Midbrain (tissue), 1 donor: Measurements from ENCODE around the gene KRT3.
"Not testable (repeated sequence)": the region's sequence is repeated elsewhere in the genome, so short reads cannot be mapped to it uniquely, and the experiment has no call there.

Experiments
- DNase-seq: peaks from one replicate; lab custom pipeline; 2025; lab: John Stamatoyannopoulos, UW

KRT3 gene

DNA sequence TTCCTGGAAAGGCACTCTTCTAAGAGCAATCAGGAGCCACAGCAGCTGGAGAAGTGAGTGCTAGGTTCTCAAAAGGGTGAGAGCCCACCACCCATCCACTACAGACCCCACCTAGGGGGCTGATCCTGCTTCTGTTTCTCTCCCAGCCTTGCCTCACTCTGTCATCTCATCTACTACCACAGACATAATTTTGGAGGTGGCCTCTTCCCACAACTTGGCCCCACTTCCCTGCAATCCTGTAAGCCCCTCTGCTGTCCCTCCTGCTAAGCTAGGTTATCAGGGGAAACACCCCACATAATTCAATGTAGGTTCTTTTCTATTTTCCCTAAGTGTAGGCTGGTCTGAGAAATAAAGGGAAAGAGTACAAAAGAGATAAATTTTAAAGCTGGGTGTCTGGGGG lies 35.3 kb downstream of the KRT3 start:
- DNase-seq, result no peak

- DNase-seq, result no peak
Measured at GRCh38 chr12:52759695-52760094, 36.2 kb downstream of the KRT3 start.

DNA sequence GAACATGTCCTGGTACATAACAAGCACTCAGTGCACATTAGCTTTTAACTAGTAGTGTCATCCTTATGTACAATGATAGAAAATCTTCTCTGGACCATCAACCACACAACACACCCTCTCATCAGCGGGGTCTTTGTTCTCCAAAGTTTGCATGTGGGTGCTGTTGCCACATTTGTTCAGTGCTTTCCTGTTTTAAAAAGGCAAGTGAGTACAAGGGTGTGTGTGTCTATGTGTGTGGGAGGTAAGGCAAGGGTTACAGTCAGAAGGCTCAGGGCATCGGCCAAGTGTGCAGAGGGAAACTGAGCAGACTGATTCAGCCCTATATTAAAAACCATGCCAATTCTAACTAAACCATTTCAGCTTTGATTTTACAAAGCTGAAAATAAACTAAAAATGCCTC lies 36.7 kb downstream of the KRT3 start:
- DNase-seq, result no peak

DNA sequence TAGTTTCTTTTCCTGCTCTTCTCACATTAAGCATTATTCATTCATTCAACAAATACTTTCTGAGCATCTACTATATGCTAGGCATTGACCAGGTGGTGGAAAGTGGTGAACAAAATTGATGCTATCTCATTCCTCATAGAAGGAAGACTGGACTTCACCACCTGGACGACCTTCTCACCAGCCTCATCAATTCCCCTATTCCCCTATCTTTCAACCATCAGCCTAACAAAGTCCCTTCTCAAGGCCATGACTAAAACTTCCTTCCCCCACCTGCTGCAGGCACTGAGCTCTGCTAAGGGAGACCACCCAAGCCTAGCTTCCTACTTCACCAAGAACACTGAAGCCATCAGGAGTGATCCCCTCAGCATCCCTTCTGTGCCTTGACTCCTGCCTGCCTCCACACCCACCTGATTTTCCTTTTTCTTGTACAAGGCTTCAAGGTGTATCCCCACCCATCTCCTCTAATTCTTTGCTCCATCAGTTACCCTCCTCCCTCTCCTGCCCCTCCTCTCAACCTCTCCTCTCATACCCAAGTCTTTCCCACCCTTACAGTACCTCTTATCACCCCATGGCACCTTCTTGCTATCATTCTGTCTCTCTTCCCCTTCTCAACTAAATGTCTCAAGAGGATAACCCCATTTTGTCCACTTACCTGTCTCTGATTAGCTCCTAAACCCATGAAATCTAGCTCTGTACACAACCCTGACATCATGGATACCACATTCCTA lies 38.3 kb downstream of the KRT3 start:
- DNase-seq, result no peak

GRCh38 chr12:52756281-52756960 lies 39.5 kb downstream of the KRT3 start:
- no peak for DNase-seq

- no peak for DNase-seq
Measured at GRCh38 chr12:52755533-52755932, 40.4 kb downstream of the KRT3 start.

- no peak for DNase-seq
Measured at GRCh38 chr12:52754135-52754534, 41.8 kb downstream of the KRT3 start.

- DNase-seq, result no peak
Measured at GRCh38 chr12:52753283-52753682, 42.6 kb downstream of the KRT3 start.

DNA sequence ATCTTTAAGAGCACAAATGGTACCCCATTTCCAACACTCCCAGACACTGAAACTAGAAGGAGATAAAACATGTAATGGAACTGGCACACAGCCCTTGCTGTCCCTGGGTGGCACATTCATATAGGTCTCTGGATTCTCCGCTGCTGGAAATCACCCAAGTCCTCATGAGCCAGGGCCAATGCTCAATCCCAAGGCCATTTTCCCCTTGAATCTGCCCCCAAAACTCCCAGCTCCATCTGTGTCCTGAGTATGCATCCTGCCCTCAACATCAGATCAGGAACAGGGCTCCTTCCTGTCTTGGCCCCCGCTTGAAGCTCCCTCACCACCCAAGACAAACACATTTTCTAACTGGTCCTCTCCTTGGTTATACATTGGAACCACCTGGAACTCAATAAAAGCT lies 43.4 kb downstream of the KRT3 start:
- DNase-seq, result no peak

- DNase-seq, result no peak
Measured at GRCh38 chr12:52751795-52752194, 44.1 kb downstream of the KRT3 start.

GRCh38 chr12:52750532-52750931 lies 45.4 kb downstream of the KRT3 start:
- not testable (repeated sequence) for DNase-seq

GRCh38 chr12:52749827-52750226 lies 46.1 kb downstream of the KRT3 start:
- DNase-seq, result no peak

DNA sequence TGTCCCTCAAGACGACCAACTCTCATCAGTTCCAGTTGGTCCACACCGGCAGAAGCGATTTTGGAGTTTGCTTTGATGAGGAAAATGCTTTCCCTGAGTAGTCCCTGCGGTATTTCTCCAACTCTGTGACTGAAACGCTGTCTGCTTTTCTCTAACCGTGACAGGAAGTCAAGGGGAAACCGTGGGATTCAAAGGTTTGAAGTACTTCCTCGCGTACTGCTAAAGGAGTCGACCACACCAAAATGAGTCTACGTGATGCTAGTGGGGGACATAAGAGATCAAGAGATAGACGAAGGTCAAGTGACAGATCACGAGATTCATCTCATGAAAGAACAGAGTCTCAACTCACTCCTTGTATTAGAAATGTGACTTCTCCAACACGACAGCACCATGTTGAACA lies 47.3 kb downstream of the KRT3 start:
- no peak for DNase-seq

DNA sequence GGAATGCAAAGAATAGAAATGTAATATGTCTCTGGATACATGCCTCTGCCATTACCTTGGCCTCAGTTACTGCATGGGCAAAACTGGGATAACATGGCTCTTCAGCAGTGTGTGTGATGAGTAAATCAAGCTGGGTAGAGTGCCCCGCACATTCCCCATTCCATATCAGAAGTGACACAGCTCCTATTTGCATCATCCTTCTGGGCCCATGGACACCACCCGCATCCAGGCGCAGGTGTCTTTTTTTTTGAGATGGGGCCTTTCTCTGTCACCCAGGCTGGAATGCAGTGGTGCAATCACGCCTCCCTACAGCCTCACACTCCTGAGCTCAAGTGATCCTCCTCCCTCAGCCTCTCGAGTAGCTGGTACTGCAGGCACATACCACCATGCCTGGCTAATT lies 50.4 kb downstream of the KRT3 start:
- DNase-seq, result no peak

DNA sequence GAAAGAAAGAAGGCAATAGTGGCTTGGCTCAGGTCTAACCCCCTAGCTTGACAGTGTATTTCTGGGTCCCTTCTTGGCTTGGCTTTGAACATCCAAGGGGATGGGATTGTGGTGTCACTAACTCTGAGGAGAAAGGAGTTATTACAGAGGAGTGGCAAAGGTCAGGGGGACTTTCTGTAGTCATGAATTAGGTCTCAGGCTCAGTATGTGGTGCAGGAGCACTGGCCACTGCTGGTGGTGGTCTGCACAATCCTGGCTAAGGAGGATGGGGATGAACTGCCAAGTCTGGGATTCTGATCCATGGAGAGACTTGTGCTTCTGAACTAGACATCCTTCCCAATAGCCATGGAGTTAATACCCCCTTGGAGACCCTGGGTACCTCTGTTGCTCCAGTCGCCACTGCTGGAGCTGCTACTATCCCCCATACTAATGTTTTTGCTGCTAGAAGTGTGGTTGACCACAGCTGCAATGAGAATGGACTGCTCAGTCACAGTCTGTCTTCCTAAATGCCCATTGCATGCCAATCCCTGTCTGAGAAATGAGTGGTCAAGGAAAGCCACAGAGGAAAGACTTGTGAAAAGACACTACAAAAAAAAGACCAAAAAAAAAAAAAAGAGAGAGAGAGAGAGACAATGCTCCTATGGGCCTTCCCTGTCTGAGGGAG lies 51.3 kb downstream of the KRT3 start:
- DNase-seq, result no peak

DNA sequence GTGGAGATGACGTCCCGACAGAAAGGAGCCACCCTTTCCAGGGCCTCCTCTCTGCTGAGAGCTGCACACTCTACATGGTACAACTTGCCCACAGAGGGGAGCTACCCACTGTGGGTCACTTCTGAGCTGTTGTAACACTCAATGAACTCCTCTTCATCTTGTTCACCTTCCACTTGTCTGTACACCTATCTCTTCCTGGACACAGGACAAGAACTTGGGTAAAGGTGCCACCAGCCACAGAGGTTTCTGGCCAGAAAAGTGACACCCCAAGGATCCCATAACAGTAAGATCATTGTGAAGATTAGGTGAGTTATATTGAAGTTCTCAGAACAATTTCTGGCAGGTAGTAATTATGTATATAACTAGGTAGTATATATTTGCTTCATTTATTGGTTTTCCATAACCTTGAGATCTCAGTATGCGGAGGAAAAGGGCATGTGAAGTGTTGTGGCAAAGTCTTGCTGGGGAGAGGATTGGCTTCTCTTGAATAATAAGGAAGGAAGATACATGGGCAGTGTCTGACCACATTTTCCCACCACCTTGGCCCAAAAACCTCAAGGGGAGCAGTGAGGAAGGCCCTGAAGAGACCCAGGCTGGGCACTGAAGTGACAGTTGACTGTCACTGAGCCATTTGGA lies 53.0 kb downstream of the KRT3 start:
- no peak for DNase-seq

GRCh38 chr12:52742196-52742580 lies 53.7 kb downstream of the KRT3 start:
- DNase-seq, result no peak

DNA sequence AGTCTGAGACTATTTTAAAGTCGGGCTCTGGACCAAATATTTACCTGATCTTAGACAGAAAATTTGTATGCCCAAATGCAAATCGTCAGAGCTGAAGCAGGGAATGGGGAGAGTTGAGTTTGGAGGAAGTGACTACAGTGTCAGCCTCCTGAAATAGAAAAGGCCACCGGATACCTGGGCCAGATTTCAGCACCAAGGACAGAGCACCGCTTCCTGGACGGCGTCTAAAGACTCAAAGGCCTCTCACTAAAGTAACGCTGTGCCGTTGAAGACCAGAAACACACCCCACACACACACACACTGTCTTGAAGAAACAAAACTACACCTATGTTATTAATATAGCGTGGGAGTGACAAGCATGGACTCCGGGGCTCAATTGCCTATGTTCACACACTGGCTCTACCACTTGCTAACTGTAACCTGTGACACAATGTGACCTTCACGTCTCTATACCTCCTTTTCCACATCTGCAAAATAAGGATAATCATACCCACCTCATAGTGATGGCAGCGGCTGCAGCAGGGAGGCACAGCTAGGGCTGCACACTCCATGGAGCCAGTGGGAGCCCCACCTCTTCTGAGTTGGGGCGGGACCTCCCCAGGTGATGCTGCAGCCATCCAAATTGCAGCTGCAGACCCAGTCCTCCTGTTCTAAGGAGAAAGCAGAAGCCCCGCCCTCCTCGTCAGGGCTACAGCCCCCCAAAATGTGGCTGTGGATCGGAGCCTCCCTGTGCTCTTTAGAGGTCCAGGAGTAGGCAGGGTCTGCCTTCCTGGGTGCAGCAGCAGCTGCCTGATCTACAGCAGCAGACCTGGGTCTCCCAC lies 54.3 kb downstream of the KRT3 start:
- peak; percentile 3 for DNase-seq

DNA sequence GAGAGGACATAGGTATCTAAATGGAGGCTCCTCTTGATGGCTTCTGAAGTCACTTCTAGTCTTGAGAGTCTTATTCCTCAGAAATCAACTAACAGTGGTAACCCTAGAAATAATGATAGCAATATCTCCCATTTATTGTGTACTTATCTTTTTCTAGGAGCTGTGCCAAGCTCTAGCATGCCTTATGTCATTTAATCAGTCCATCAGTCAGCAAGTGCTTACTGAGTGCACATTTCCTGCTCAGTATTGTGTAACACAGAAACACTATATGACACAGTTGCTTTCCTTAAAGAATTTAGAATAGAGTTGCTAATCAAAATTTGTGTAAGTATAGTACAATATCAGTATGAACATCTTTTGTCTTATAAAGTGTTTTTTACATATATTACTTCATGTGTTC lies 55.3 kb downstream of the KRT3 start:
- DNase-seq, result no peak

DNA sequence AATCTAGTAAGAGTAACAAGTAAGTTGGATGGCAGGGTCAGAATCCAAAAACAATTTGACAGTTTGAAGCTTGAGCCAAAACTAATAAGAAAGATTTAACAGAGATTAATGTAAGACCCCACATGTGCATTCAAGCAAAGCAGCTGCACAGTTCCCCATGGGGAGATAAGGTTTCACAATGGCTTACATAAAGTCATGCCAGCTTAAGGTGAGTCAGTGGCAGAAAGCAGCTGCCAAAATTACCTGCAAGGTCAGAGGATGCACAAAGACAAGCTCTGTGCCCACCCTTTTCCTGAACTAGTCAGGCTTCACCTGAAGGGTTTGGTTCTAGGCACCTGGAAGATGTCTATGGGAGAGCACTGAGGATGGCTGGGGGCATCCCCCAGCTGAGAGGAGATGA lies 56.0 kb downstream of the KRT3 start:
- no peak for DNase-seq
